MM.1S (cell line): ENCODE results near the gene UGT1A5.

Experiments used
- EZH2 ChIP-seq: fragments of 300-600 bp; sonication (generic); optimal IDR thresholded peaks from 2 replicates; pipeline ENCODE3; 2017; ENCODE audit warnings: low read depth, mild to moderate bottlenecking, antibody characterized with exemption, low read length, mixed read lengths
- TF ChIP-seq, protein P1 (sequence below): fragments of 300-600 bp; sonication (generic); IDR thresholded peaks from 2 replicates; pipeline ENCODE4 v1.5.1; 2016; ENCODE audit warnings: antibody characterized with exemption, low read length, mixed read lengths

DNA sequence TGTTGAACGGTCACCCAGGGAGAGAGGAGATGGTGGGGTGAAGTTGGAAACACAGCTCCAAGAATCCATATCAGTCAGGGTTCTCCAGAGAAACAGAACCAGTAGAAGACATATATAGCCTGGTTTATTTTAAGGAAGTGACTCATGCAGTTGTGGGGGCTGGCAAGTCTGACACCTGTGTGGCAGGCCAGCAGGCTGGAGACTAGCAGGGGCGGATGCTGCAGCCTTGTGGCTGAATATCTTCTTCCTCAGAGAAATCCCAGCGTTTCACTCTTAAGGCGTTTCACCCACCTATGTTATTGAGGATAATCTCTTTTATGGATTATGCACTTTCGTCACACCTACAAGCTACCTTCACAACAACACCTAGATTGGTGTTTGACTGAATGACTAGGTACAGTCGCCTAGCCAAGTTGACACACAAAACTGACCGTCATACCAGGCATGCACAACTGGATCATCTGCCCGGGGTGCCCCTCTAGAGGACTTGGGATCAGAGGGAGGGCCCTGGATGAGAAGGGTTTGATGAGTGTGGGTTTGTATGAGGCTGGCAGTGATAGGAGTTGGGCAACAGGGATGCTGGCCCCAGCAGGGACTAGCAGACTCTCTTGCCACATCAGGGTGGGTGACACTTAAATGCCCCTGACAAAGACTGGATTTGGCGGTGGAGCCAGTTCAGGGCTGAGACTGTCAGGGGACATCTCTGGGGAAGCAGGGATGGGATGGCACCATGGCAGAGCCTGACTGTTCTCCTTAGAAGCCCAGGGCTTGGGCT is 88.8 kb downstream of the UGT1A5 start:
- TF ChIP-seq, protein P1, sequence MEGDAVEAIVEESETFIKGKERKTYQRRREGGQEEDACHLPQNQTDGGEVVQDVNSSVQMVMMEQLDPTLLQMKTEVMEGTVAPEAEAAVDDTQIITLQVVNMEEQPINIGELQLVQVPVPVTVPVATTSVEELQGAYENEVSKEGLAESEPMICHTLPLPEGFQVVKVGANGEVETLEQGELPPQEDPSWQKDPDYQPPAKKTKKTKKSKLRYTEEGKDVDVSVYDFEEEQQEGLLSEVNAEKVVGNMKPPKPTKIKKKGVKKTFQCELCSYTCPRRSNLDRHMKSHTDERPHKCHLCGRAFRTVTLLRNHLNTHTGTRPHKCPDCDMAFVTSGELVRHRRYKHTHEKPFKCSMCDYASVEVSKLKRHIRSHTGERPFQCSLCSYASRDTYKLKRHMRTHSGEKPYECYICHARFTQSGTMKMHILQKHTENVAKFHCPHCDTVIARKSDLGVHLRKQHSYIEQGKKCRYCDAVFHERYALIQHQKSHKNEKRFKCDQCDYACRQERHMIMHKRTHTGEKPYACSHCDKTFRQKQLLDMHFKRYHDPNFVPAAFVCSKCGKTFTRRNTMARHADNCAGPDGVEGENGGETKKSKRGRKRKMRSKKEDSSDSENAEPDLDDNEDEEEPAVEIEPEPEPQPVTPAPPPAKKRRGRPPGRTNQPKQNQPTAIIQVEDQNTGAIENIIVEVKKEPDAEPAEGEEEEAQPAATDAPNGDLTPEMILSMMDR, result peak; percentile 15; the same call in 1 of the 2 replicates
- TF ChIP-seq EZH2, result no peak
